IPS-NIHi7 (cell line): Measurements from ENCODE around the gene TMEM117.

Source experiments
- DNase-seq: peaks from one replicate; pipeline ENCODE4 v3.0.0; 2012; ENCODE audit warnings: mixed read lengths; ENCODE audit errors: extremely low spot score

The TMEM117 gene

DNA sequence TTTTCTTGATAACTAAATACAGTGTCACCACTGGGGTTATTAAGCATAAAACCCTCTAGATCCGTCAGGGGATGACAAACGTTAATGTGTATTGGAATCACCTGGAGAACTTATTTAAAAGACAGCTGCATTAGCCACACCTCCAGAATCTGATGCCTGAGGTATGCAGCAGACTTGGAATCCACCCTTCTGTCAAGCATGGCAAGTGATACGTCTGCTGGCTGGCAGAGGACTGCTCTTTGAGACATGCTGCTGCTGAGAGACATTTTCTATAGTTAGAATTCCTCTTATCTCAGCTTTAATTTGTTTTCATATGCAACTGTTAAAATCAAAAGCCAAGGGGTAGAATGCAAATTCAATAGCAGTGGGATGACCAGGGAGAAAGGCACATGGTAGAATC lies 544.0 kb downstream of the TMEM117 start:
- peak; percentile 22 for DNase-seq

DNA sequence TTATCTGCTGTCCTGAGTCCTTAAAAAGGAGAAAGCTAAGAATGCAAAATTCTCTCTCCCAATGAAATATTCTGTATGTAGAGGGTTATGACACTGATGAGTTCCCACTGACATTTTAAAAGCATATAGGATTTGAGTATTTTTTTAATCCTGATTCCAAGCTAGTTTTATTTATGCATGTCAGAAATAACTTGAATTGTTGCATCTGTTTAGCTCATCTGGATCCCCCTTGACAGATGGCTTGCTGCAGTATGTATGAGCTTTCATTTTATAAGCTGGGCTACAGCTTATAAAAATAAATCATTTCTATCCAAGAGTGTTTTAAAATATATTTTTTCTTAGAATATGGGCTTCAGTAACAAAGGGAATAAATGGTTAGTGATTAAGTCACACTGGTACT lies 545.0 kb downstream of the TMEM117 start:
- DNase-seq, result no peak

DNA sequence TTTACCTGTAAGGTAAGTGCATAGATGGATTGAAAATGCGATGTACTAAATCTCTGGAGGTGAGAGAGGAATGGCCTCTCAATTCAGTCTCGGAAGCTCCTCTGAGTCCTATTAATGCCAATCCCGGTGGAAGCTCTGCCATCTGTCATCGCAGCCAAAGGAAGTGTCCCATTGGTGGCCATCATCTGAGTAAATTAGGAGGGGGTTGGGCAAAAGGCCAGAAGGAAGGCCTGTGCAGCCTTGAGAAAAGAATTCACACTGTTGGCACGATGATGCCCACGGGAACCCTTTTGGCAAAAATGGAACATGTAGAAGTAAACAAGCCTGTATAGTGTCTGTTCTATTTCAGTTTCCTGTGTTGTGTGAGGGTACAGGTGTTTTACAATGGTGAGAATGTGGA lies 545.5 kb downstream of the TMEM117 start:
- DNase-seq, result no peak

- no peak for DNase-seq
Measured at GRCh38 chr12:44384136-44384535, 548.3 kb downstream of the TMEM117 start.

GRCh38 chr12:44385964-44386363 lies 550.1 kb downstream of the TMEM117 start:
- DNase-seq, result no peak

DNA sequence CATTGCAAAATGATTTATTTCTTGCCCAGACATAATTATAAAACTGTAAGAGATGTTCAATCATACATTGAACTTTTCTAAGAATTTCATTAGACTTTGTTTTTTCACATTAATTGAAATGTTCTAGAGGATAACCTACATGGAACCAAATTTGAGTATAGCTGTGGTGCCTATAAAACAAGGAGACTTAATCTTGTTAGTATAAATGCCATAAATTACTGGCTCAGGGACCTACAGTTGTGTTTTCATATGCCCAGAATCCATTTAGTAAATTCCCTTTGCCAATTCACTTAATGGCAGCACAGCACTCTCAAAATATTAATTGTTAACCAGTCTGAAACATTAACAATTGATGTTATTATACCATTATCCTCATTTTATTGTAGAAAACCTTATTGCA lies 551.7 kb downstream of the TMEM117 start:
- no peak for DNase-seq

GRCh38 chr12:44389038-44389437 lies 553.2 kb downstream of the TMEM117 start:
- no peak for DNase-seq

GRCh38 chr12:44389896-44390295 lies 554.0 kb downstream of the TMEM117 start:
- DNase-seq, result no peak

DNA sequence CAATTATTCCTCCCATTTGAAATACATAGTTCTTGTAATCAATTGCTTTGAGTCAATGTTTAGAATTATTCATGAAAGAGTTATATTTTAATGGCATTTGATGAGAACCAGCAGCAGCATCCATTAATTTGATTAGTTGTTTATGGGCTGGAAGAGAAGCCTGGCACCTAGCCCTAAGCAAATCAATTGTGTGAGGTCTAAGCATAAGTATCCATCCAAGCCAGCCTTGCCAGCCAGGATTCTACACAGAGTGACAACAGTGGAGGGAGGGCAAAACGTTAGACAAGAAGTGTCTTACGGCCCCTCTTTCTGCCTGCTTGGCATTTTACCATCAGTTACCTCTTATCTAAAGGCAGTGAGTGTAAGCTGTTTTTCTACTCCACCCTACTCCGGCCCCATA lies 561.8 kb downstream of the TMEM117 start:
- no peak for DNase-seq

DNA sequence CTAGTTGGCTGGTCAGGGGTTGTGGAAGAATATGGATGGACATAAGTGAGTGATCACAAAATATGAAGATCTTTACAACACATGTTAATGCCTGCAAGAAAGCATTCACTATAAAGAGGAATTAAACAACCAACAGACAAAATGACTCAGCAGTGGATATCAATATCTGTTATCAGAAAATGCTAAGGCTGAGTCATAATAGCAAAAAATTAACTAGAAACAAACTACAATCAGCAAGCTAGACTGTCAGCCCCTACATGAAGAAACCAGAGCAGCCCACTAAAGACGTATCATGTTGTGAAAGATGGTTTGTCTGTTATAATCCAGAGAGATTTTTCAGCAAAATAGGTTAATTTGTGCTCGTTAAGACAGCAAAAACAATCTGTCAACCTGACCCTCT lies 567.3 kb downstream of the TMEM117 start:
- DNase-seq, result no peak

GRCh38 chr12:44405297-44405696 lies 569.4 kb downstream of the TMEM117 start:
- DNase-seq, result peak; percentile 27

GRCh38 chr12:44422559-44422958 lies 586.7 kb downstream of the TMEM117 start:
- DNase-seq, result no peak

- DNase-seq, result peak; percentile 68
Measured at GRCh38 chr12:44428825-44429224, 592.9 kb downstream of the TMEM117 start.

DNA sequence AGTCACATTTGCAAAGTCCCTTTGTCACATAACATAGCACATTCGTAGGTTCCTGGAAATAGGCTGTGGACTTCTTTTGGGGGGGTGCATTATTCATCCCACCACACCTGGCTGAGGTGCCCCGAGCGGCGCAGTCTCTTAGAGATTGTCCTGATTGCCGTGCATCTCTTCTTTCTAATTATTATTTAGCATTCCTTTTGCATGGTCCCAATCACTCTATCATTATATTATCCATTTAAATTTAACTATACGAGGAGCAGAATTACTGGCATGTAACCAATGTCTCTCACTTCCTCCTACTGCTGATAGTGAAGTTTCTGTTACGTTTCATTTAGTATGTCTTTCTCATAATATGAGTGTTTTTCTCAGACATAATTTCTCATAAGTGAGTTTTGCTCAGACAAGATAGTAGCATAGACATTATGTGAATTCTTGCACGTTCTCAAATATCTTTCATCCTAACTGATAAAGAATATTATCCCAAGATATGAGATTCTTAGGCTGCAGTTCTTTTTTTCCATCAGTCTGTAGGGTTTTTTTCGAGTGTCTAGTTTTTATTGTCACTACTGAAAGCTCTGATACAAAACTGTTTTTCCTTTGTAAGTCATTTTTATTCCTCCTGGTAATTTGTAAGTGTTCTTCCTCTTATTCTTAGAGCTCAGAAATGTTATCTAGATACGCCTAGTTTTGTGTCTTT lies 595.9 kb downstream of the TMEM117 start:
- no peak for DNase-seq

GRCh38 chr12:44433659-44434058 lies 597.8 kb downstream of the TMEM117 start:
- no peak for DNase-seq

GRCh38 chr12:44436756-44437155 lies 600.9 kb downstream of the TMEM117 start:
- no peak for DNase-seq
